Endothelial cell of umbilical vein (primary cell): Measurements from ENCODE around the gene TUBGCP4. TPM values are rescaled to one million over a fixed set of nuclear protein-coding genes. Genes with fewer than 3 reads are reported as not detected.
A peak's percentile ranks its signal among the peaks of the same experiment; 100 is the strongest.

Experiments used
- BruUV-seq: library from RNA; stranded (reverse); fragments of 400-500 nt; replicated peaks from 2 replicates; lab custom pipeline; 2021; lab: Mats Ljungman, UMichigan
- CTCF ChIA-PET: fragments of 300-600, 350-600 bp; sonication (Branson Sonifier 250); formaldehyde crosslinking; loops from one replicate; lab custom pipeline; 2021; ENCODE audit warnings: antibody characterized with exemption, inconsistent platforms; lab: Charles Lee
- POLR2A ChIA-PET: fragments of 300-600, 350-600 bp; sonication (Branson Sonifier 250); formaldehyde crosslinking; loops from one replicate; lab custom pipeline; 2021; ENCODE audit warnings: antibody characterized with exemption, inconsistent platforms; lab: Charles Lee
- DNase-seq: peaks from one replicate; pipeline ENCODE4 v3.0.0-alpha.2; 2011; ENCODE audit warnings: low read depth, low spot score
- FAIRE-seq: peaks from 2 replicates; lab custom pipeline; 2011; peaks lifted over from hg19 to GRCh38; lab: Jason Lieb, UNC
- H2AFZ ChIP-seq: 2 replicates; pipeline ENCODE4 v1.6.0; 2012; ENCODE audit warnings: low read depth, low read length, control low read depth, inconsistent platforms
- H3K27ac ChIP-seq: 2 replicates; pipeline ENCODE4 v1.5.1; 2011; ENCODE audit warnings: low read depth, mild to moderate bottlenecking, control low read depth, low read length, moderate library complexity; ENCODE audit not compliant: insufficient read depth
- H3K27me3 ChIP-seq, 2 experiments: 2 replicates each; pipeline versions ENCODE4 v1.6.0 to v1.6.1; 2011; ENCODE audit warnings: low read length in 2 of 2, mixed read lengths in 1 of 2; ENCODE audit not compliant: control insufficient read depth in 2 of 2, insufficient read depth in 2 of 2
- H3K36me3 ChIP-seq, 2 experiments: 2 replicates in 1 of 2; 3 replicates in 1 of 2; pipeline ENCODE4 v1.5.1; 2011; ENCODE audit warnings: low read length in 2 of 2, mild to moderate bottlenecking in 1 of 2, moderate library complexity in 1 of 2; ENCODE audit not compliant: control insufficient read depth in 2 of 2, insufficient read depth in 2 of 2; ENCODE audit errors: extremely low read depth in 1 of 2
- H3K4me1 ChIP-seq: 3 replicates; pipeline ENCODE4 v1.5.1; 2011; ENCODE audit warnings: mild to moderate bottlenecking, low read length; ENCODE audit not compliant: control insufficient read depth, insufficient read depth; ENCODE audit errors: extremely low read depth
- H3K4me2 ChIP-seq: 2 replicates; pipeline ENCODE4 v1.6.1; 2011; ENCODE audit warnings: low read length, control low read depth, mixed read lengths; ENCODE audit not compliant: insufficient read depth
- H3K4me3 ChIP-seq, 3 experiments: fragments of 200-600 bp in 1 of 3; sonication (generic), shearing (Covaris generic) in 1 of 3; replicated peaks in 1 of 3; 2 replicates each; pipeline ENCODE4 v1.5.1; 2011 to 2016; ENCODE audit warnings: control low read depth in 3 of 3, low read length in 3 of 3, mild to moderate bottlenecking in 2 of 3, inconsistent platforms in 1 of 3, low read depth in 1 of 3, moderate library complexity in 1 of 3; ENCODE audit not compliant: insufficient read depth in 1 of 3
- H3K79me2 ChIP-seq: 2 replicates; pipeline ENCODE4 v1.6.0; 2012; ENCODE audit warnings: low read length, inconsistent platforms; ENCODE audit not compliant: control insufficient read depth, insufficient read depth
- H3K9ac ChIP-seq: replicated peaks from 2 replicates; pipeline ENCODE3; 2011; ENCODE audit warnings: low read length, control low read depth; ENCODE audit not compliant: insufficient read depth; ENCODE audit errors: extremely low read depth
- H3K9me1 ChIP-seq: replicated peaks from 3 replicates; pipeline ENCODE4 v1.6.0; 2011; ENCODE audit warnings: mild to moderate bottlenecking, low read length; ENCODE audit not compliant: control insufficient read depth, insufficient read depth; ENCODE audit errors: extremely low read depth
- H3K9me3 ChIP-seq: replicated peaks from 2 replicates; pipeline ENCODE4 v1.5.1; 2012; ENCODE audit warnings: low read length, inconsistent platforms; ENCODE audit not compliant: control insufficient read depth, insufficient read depth
- H4K20me1 ChIP-seq: replicated peaks from 2 replicates; pipeline ENCODE3; 2011; ENCODE audit warnings: mild to moderate bottlenecking, low read length; ENCODE audit not compliant: control insufficient read depth, insufficient read depth; ENCODE audit errors: extremely low read depth
- EZH2 ChIP-seq: IDR thresholded peaks from 2 replicates; pipeline ENCODE4 v1.6.1; 2012; ENCODE audit warnings: borderline replicate concordance, low read depth, mild to moderate bottlenecking, moderate library complexity, low read length, inconsistent platforms; ENCODE audit not compliant: severe bottlenecking
- FOS ChIP-seq: IDR thresholded peaks from 2 replicates; pipeline ENCODE4 v1.6.1; 2011; ENCODE audit warnings: mild to moderate bottlenecking, low read length, moderate library complexity, borderline replicate concordance; ENCODE audit not compliant: insufficient read depth
- GATA2 ChIP-seq: IDR thresholded peaks from 2 replicates; pipeline ENCODE4 v1.7.0; 2011; ENCODE audit warnings: low read depth, mild to moderate bottlenecking, moderate library complexity, mixed read lengths, low read length; ENCODE audit not compliant: insufficient read length, insufficient read depth
- JUN ChIP-seq: IDR thresholded peaks from 2 replicates; pipeline ENCODE4 v1.6.1; 2011; ENCODE audit warnings: borderline replicate concordance, low read depth; ENCODE audit not compliant: insufficient read length, insufficient read depth
- MAX ChIP-seq: IDR thresholded peaks from 2 replicates; pipeline ENCODE4 v1.6.1; 2011; ENCODE audit not compliant: insufficient read depth, insufficient read length
- MYC ChIP-seq: IDR thresholded peaks from one replicate; pipeline ENCODE4 v1.6.1; 2011; ENCODE audit warnings: mild to moderate bottlenecking, low read depth, low read length
- POLR2A ChIP-seq: IDR thresholded peaks from 2 replicates; pipeline ENCODE4 v1.6.1; 2012; ENCODE audit warnings: low read depth, mild to moderate bottlenecking, control low read depth, low read length
- POLR2AphosphoS5 ChIP-seq: IDR thresholded peaks from 2 replicates; pipeline ENCODE4 v1.6.1; 2012; ENCODE audit warnings: low read depth, mild to moderate bottlenecking, control low read depth, low read length, moderate library complexity; ENCODE audit not compliant: insufficient read depth
- dilution Hi-C: fragments of 300-500 bp; cut with MboI; formaldehyde crosslinking; loops from one replicate; pipeline ENCODE4 v1.15.0; 2019; ENCODE audit warnings: low sequenced_read_pairs; ENCODE audit not compliant: extremely low pct_ligation_motif_present
- intact Hi-C: fragments of 100-400 bp; cut with micrococcal nuclease; formaldehyde crosslinking; loops from one replicate; pipeline ENCODE4 v1.10.0; 2022
- polyA plus RNA-seq, 4 experiments: library from polyadenylated mRNA; depleted of rRNA in 3 of 4; stranded (reverse) in 3 of 4; unstranded in 1 of 4; fragments of >200 nt; gene quantifications; 2 replicates each; pipeline versions ENCODE4 v1.2.1 to v1.2.3, GENCODE V29; 2011 to 2012; ENCODE audit warnings: missing spikeins in 1 of 4
- total RNA-seq: library from RNA; stranded (reverse); gene quantifications from 2 replicates; pipeline ENCODE4 v1.2.3, GENCODE V29; 2021
- TF ChIP-seq, protein P1 (sequence below), 2 donors: IDR thresholded peaks; 1 replicate in 1 of 2; 2 replicates in 1 of 2; pipeline ENCODE4 v1.5.1; 2011; ENCODE audit warnings: low read length in 2 of 2, mild to moderate bottlenecking in 2 of 2, moderate library complexity in 2 of 2, control low read depth in 1 of 2, inconsistent platforms in 1 of 2, low read depth in 1 of 2; ENCODE audit not compliant: insufficient read depth in 1 of 2; ENCODE audit errors: extremely low read depth in 1 of 2

Gene TUBGCP4
- total and polyA plus RNA-seq, 2 donors (not counting 3 experiments of a cell fraction or from before 2014, with no cell fraction given): 6.5 to 19.4 TPM

DNA sequence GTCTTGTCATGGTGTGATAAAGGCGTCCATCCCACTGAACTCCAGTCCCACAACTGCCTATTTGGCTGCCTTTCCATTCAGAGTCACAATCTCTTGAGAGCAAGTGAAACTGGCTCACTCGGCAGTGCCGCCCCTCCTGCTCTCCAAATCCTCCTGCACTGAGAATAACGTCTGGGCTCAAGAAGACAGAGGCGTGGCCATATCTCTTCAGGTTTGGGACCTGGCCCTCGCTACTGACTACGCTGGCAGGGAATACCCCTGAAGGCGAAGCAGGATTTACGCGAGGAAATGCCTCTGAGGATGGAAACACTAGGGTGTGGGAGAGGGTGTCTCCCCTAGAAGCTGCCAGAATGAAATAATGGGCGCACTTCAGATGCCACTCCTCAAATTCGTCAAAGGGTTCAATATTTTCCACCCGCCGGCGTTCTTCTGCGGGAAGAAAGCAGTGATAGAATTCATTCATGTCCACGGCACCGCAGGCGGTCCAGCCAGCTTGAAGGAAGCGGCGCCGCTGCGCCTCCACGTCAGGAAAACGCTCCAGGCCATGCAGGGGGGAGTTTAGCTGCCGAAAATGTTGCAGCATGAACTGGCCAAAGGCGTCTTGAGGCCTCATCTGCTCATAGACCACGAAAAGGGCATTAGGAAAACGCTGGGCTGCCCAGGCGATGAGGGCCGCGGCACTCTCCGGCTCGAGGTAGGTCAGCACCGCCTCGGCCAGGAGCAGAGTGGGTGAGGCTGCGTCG is 41.5 kb upstream of the TUBGCP4 start:
- POLR2A ChIA-PET: no interaction called here
- intact Hi-C loops: no loop called here
- Histone ChIP-seq H3K4me3 (peak overlapping the region; percentile 62 to 71 (median 69)), H3K9me3 (no peaks in the 10 kb centered on the region), H2AFZ (peak overlapping the region; percentile 86), H3K27ac (peak overlapping the region; percentile 74), H3K79me2 (no peaks in the 10 kb centered on the region), H3K4me1 (peaks cover 11% of the 10 kb centered on the region), H3K9ac (peak overlapping the region; percentile 68), H3K36me3 (no peaks in the 10 kb centered on the region), H3K27me3 (peaks cover 0 to 2% of the 10 kb centered on the region in 2 experiments), H4K20me1 (no peaks in the 10 kb centered on the region), H3K4me2 (peak overlapping the region; percentile 70), H3K9me1 (no peaks in the 10 kb centered on the region)
- BruUV-seq: no TSS peak
- DNase-seq: peak; percentile 5
- FAIRE-seq: no peak
- TF ChIP-seq GATA2 (no peak), POLR2A (no peak), POLR2AphosphoS5 (no peak), MYC (no peak), JUN (no peak), EZH2 (no peak), MAX (no peak), FOS (no peak)
- TF ChIP-seq, protein P1, sequence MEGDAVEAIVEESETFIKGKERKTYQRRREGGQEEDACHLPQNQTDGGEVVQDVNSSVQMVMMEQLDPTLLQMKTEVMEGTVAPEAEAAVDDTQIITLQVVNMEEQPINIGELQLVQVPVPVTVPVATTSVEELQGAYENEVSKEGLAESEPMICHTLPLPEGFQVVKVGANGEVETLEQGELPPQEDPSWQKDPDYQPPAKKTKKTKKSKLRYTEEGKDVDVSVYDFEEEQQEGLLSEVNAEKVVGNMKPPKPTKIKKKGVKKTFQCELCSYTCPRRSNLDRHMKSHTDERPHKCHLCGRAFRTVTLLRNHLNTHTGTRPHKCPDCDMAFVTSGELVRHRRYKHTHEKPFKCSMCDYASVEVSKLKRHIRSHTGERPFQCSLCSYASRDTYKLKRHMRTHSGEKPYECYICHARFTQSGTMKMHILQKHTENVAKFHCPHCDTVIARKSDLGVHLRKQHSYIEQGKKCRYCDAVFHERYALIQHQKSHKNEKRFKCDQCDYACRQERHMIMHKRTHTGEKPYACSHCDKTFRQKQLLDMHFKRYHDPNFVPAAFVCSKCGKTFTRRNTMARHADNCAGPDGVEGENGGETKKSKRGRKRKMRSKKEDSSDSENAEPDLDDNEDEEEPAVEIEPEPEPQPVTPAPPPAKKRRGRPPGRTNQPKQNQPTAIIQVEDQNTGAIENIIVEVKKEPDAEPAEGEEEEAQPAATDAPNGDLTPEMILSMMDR (IDR thresholded peaks at IDR 0.05; ENCODE audit: extremely low read depth in 1 of 2, insufficient read depth in 1 of 2, low read depth in 1 of 2, low read length in 2 of 2): no peak
- dilution Hi-C loops: no loop called here
- CTCF ChIA-PET: interaction anchor here (1.2 kb wide), 1 partner anchor 104 kb away, joined by 3 read pairs; no protein-coding TSS in a partner anchor
